GM10266 (cell line): ENCODE measurements around the gene GNPTAB.
A peak's percentile ranks its signal among the peaks of the same experiment; 100 is the strongest.
"Not testable (repeated sequence)": the region's sequence is repeated elsewhere in the genome, so short reads cannot be mapped to it uniquely, and the experiment has no call there.

Experiments
- DNase-seq: peaks from one replicate; pipeline ENCODE4 v3.0.0; 2012; ENCODE audit errors: extremely low spot score
- CTCF ChIP-seq: IDR thresholded peaks from 2 replicates; pipeline ENCODE4 v1.5.1; 2012; ENCODE audit warnings: mild to moderate bottlenecking, low read depth; ENCODE audit not compliant: control insufficient read depth, insufficient read depth; ENCODE audit errors: missing control alignments

The GNPTAB gene

GRCh38 chr12:101870925-101871324 lies 40.2 kb upstream of the GNPTAB start:
- no peak for TF ChIP-seq CTCF

GRCh38 chr12:101867619-101868018 lies 36.9 kb upstream of the GNPTAB start:
- not testable (repeated sequence) for DNase-seq

More at GRCh38 chr12:101870925-101871324, 40.2 kb upstream of the GNPTAB start:
- no peak for DNase-seq

- TF ChIP-seq CTCF, result no peak
- no peak for DNase-seq
Measured at GRCh38 chr12:101866615-101867373, 36.0 kb upstream of the GNPTAB start.

- TF ChIP-seq CTCF, result no peak
- DNase-seq, result no peak
Measured at GRCh38 chr12:101863981-101864380, 33.2 kb upstream of the GNPTAB start.

GRCh38 chr12:101862245-101862644 lies 31.5 kb upstream of the GNPTAB start:
- no peak for DNase-seq
- TF ChIP-seq CTCF, result no peak

- not testable (repeated sequence) for DNase-seq
Measured at GRCh38 chr12:101861688-101862087, 30.9 kb upstream of the GNPTAB start.

- no peak for TF ChIP-seq CTCF
- peak; percentile 32 for DNase-seq
Measured at GRCh38 chr12:101859664-101860607, 29.2 kb upstream of the GNPTAB start.

GRCh38 chr12:101858361-101858760 lies 27.6 kb upstream of the GNPTAB start:
- DNase-seq, result no peak
- TF ChIP-seq CTCF, result no peak
